WTC11 (cell line): ENCODE results near the gene PRR15L. TPM values are rescaled to one million over a fixed set of nuclear protein-coding genes. Genes with fewer than 3 reads are reported as not detected.

Experiments
- ATAC-seq: fragments of 200-7000 bp; cut with Tn5 transposase; 2 replicates; pipeline ENCODE4 v1.10.0; 2021; ENCODE audit warnings: mild to moderate bottlenecking, moderate library complexity
- CTCF ChIA-PET: fragments of 300-600 bp; sonication (Branson Sonifier 250); formaldehyde crosslinking; loops from one replicate; lab custom pipeline; 2021; ENCODE audit warnings: antibody characterized with exemption; lab: Charles Lee
- POLR2A ChIA-PET: fragments of 350-600 bp; sonication (Branson Sonifier 250); formaldehyde crosslinking; loops from one replicate; lab custom pipeline; 2021; ENCODE audit warnings: antibody characterized with exemption; lab: Charles Lee
- DNase-seq: peaks from one replicate; pipeline ENCODE4 v3.0.0; 2021; ENCODE audit warnings: low spot score
- H3K27ac Mint-ChIP-seq: 2 replicates; pipeline ENCODE4 v1.8.0; 2021; ENCODE audit warnings: mixed read lengths
- H3K27me3 Mint-ChIP-seq: 2 replicates; pipeline ENCODE4 v1.8.0; 2021; ENCODE audit warnings: low read depth, mild to moderate bottlenecking, moderate library complexity, mixed read lengths
- H3K36me3 Mint-ChIP-seq: 2 replicates; pipeline ENCODE4 v1.8.0; 2021; ENCODE audit warnings: mixed read lengths
- H3K4me1 Mint-ChIP-seq: 2 replicates; pipeline ENCODE4 v1.8.0; 2022; ENCODE audit warnings: mixed read lengths
- H3K4me3 Mint-ChIP-seq: 2 replicates; pipeline ENCODE4 v1.8.0; 2021; ENCODE audit warnings: mild to moderate bottlenecking, moderate library complexity, mixed read lengths
- H3K9me3 Mint-ChIP-seq: 2 replicates; pipeline ENCODE4 v1.8.0; 2021; ENCODE audit warnings: mixed read lengths
- CBFB ChIP-seq: sonication (generic); formaldehyde crosslinking; IDR thresholded peaks from 2 replicates; pipeline ENCODE4 v1.8.1; 2022; ENCODE audit warnings: mild to moderate bottlenecking, low read depth, missing genetic modification reagents
- CREM ChIP-seq: sonication (generic); formaldehyde crosslinking; IDR thresholded peaks from 2 replicates; pipeline ENCODE4 v1.8.1; 2022; ENCODE audit warnings: mild to moderate bottlenecking, missing genetic modification reagents, moderate library complexity
- FOXJ3 ChIP-seq: sonication (generic); formaldehyde crosslinking; IDR thresholded peaks from 2 replicates; pipeline ENCODE4 v1.9.0; 2021; ENCODE audit warnings: missing genetic modification reagents, mild to moderate bottlenecking, borderline replicate concordance
- GTF2I ChIP-seq: fragments of 250-450 bp; sonication (Bioruptor Pico); conservative IDR thresholded peaks from 2 replicates; pipeline ENCODE4 v1.4.0; 2021; ENCODE audit warnings: mild to moderate bottlenecking
- KAT7 ChIP-seq: sonication (generic); formaldehyde crosslinking; IDR thresholded peaks from 2 replicates; pipeline ENCODE4 v1.8.1; 2023; ENCODE audit warnings: missing genetic modification reagents, mild to moderate bottlenecking, borderline replicate concordance
- MYBL2 ChIP-seq: sonication (generic); formaldehyde crosslinking; IDR thresholded peaks from 2 replicates; pipeline ENCODE4 v1.8.1; 2023; ENCODE audit warnings: mild to moderate bottlenecking, moderate library complexity, missing genetic modification reagents
- NR2C2 ChIP-seq: sonication (generic); formaldehyde crosslinking; IDR thresholded peaks from 2 replicates; pipeline ENCODE4 v1.8.0; 2022; ENCODE audit warnings: mild to moderate bottlenecking, missing genetic modification reagents
- PREB ChIP-seq: sonication (generic); formaldehyde crosslinking; IDR thresholded peaks from 2 replicates; pipeline ENCODE4 v1.8.1; 2022; ENCODE audit warnings: mild to moderate bottlenecking, missing genetic modification reagents, moderate library complexity, borderline replicate concordance
- SOX15 ChIP-seq: fragments of 250-450 bp; sonication (Bioruptor Pico); IDR thresholded peaks from 2 replicates; pipeline ENCODE4 v1.9.0; 2021; ENCODE audit warnings: mild to moderate bottlenecking
- TEAD4 ChIP-seq: sonication (generic); formaldehyde crosslinking; IDR thresholded peaks from 2 replicates; pipeline ENCODE4 v1.8.0; 2022; ENCODE audit warnings: mild to moderate bottlenecking, missing genetic modification reagents
- USF2 ChIP-seq: sonication (generic); formaldehyde crosslinking; IDR thresholded peaks from 2 replicates; pipeline ENCODE4 v1.8.1; 2023; ENCODE audit warnings: mild to moderate bottlenecking, missing genetic modification reagents, moderate library complexity
- ZNF138 ChIP-seq: sonication (generic); formaldehyde crosslinking; conservative IDR thresholded peaks from 2 replicates; pipeline ENCODE4 v1.8.1; 2022; ENCODE audit warnings: mild to moderate bottlenecking, moderate library complexity, missing genetic modification reagents
- ZNF232 ChIP-seq: sonication (generic); formaldehyde crosslinking; IDR thresholded peaks from 2 replicates; pipeline ENCODE4 v1.8.0; 2022; ENCODE audit warnings: mild to moderate bottlenecking, missing genetic modification reagents
- ZNF317 ChIP-seq: sonication (generic); formaldehyde crosslinking; IDR thresholded peaks from 2 replicates; pipeline ENCODE4 v1.8.1; 2023; ENCODE audit warnings: low read depth, mild to moderate bottlenecking, moderate library complexity, missing genetic modification reagents, borderline replicate concordance
- ZNF396 ChIP-seq: fragments of 250-450 bp; sonication (Bioruptor Pico); IDR thresholded peaks from 2 replicates; pipeline ENCODE4 v1.8.0; 2021; ENCODE audit warnings: mild to moderate bottlenecking, moderate library complexity, borderline replicate concordance
- ZNF425 ChIP-seq: fragments of 250-450 bp; sonication (Bioruptor Pico); conservative IDR thresholded peaks from 2 replicates; pipeline ENCODE4 v1.9.0; 2021; ENCODE audit warnings: mild to moderate bottlenecking
- total RNA-seq: library from RNA; stranded (reverse); gene quantifications from 3 replicates; pipeline ENCODE4 v1.2.3, GENCODE V29; 2021
- TF ChIP-seq, protein P1 (sequence below): fragments of 250-450 bp; sonication (Bioruptor Pico); IDR thresholded peaks from 2 replicates; pipeline ENCODE4 v1.9.0; 2021; ENCODE audit warnings: moderate library complexity, mild to moderate bottlenecking, inconsistent platforms, borderline replicate concordance
- TF ChIP-seq, protein P2 (sequence below): sonication (generic); formaldehyde crosslinking; IDR thresholded peaks from 2 replicates; pipeline ENCODE4 v1.8.1; 2022; ENCODE audit warnings: missing genetic modification reagents, borderline replicate concordance
- TF ChIP-seq, protein P3 (sequence below): sonication (generic); formaldehyde crosslinking; IDR thresholded peaks from 2 replicates; pipeline ENCODE4 v1.8.1; 2023; ENCODE audit warnings: mild to moderate bottlenecking, missing genetic modification reagents, moderate library complexity

The PRR15L gene
- total RNA-seq, 1 experiment from 2014 or later: 0.59 TPM

DNA sequence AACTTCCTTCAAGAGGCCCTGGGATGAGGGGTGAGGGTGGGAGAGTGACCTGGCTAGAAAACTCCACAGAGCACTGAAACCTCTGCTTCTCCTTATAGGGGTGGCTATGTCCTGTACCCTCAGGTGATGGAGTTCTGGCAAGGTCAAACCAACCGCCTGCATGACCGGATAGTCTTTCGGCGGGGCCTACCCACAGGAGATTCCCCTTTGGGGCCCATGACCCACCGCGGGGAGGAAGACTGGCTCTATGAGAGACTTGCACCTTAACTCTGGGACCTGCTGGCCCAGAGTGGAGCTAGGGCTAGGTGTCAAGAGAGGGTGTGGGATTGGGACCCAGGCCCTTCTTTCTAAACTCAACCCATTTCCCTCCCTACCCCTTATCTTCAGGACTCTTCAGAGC, 11.2 kb downstream of the PRR15L start:
- H3K27ac Mint-ChIP-seq: no peak overlapping the region
- POLR2A ChIA-PET: no interaction called here
- peaks cover 6% of the 10 kb centered on the region; the same call in 1 of the 2 replicates for H3K36me3 Mint-ChIP-seq
- CTCF ChIA-PET: interaction anchor here (0.6 to 4.9 kb wide), 58 partner anchors 8 to 1074 kb away, joined by 3 to 104 read pairs (median 5); partner anchors contain the start of genes CDK5RAP3, LRRC46, MRPL10 and NFE2L1
- DNase-seq: no peak
- H3K4me3 Mint-ChIP-seq: no peak overlapping the region
- peaks cover 5% of the 10 kb centered on the region for H3K27me3 Mint-ChIP-seq
- TF ChIP-seq ZNF317 (CRISPR knock-in tag) (no peak), FOXJ3 (no peak), ZNF232 (no peak), CBFB (CRISPR knock-in tag) (no peak), ZNF396 (CRISPR knock-in tag) (no peak), TEAD4 (CRISPR knock-in tag) (no peak), ZNF138 (CRISPR knock-in tag) (no peak), USF2 (CRISPR knock-in tag) (no peak), KAT7 (CRISPR knock-in tag) (no peak), CREM (CRISPR knock-in tag) (no peak), NR2C2 (CRISPR knock-in tag) (no peak)
- TF ChIP-seq, protein P1, sequence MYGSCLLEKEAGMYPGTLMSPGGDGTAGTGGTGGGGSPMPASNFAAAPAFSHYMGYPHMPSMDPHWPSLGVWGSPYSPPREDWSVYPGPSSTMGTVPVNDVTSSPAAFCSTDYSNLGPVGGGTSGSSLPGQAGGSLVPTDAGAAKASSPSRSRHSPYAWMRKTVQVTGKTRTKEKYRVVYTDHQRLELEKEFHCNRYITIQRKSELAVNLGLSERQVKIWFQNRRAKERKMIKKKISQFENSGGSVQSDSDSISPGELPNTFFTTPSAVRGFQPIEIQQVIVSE (CRISPR knock-in tag): no peak
- TF ChIP-seq, protein P2, sequence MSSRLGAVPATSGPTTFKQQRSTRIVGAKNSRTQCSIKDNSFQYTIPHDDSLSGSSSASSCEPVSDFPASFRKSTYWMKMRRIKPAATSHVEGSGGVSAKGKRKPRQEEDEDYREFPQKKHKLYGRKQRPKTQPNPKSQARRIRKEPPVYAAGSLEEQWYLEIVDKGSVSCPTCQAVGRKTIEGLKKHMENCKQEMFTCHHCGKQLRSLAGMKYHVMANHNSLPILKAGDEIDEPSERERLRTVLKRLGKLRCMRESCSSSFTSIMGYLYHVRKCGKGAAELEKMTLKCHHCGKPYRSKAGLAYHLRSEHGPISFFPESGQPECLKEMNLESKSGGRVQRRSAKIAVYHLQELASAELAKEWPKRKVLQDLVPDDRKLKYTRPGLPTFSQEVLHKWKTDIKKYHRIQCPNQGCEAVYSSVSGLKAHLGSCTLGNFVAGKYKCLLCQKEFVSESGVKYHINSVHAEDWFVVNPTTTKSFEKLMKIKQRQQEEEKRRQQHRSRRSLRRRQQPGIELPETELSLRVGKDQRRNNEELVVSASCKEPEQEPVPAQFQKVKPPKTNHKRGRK (CRISPR knock-in tag): no peak
- H3K9me3 Mint-ChIP-seq: no peaks in the 10 kb centered on the region
- ATAC-seq: no peak
- H3K4me1 Mint-ChIP-seq: peaks cover 25% of the 10 kb centered on the region

GRCh38 chr17:47945529-47946508, 11.9 kb downstream of the PRR15L start:
- H3K9me3 Mint-ChIP-seq: peaks cover 4% of the 10 kb centered on the region
- no peak for ATAC-seq

More at GRCh38 chr17:47945529-47946508, 11.9 kb downstream of the PRR15L start:
- H3K4me1 Mint-ChIP-seq: peaks cover 29% of the 10 kb centered on the region
- peaks cover 9% of the 10 kb centered on the region for H3K36me3 Mint-ChIP-seq
- TF ChIP-seq SOX15 (CRISPR knock-in tag) (no peak), MYBL2 (CRISPR knock-in tag) (no peak), GTF2I (CRISPR knock-in tag) (no peak), PREB (no peak), ZNF425 (CRISPR knock-in tag) (no peak), KAT7 (CRISPR knock-in tag) (no peak), ZNF138 (CRISPR knock-in tag) (no peak)
- TF ChIP-seq, protein P3, sequence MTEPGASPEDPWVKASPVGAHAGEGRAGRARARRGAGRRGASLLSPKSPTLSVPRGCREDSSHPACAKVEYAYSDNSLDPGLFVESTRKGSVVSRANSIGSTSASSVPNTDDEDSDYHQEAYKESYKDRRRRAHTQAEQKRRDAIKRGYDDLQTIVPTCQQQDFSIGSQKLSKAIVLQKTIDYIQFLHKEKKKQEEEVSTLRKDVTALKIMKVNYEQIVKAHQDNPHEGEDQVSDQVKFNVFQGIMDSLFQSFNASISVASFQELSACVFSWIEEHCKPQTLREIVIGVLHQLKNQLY (CRISPR knock-in tag): no peak
- no peak overlapping the region for H3K4me3 Mint-ChIP-seq
- CTCF ChIA-PET: interaction anchor here (0.8 to 2.1 kb wide), 14 partner anchors 11 to 124 kb away, joined by 3 to 37 read pairs (median 6); partner anchors contain the start of genes OSBPL7, PRR15L and SP2
- peaks cover 10% of the 10 kb centered on the region for H3K27me3 Mint-ChIP-seq
- DNase-seq: no peak
- POLR2A ChIA-PET: no interaction called here
- H3K27ac Mint-ChIP-seq: no peak overlapping the region
